Measurements from ENCODE around the gene TECR.

DNA sequence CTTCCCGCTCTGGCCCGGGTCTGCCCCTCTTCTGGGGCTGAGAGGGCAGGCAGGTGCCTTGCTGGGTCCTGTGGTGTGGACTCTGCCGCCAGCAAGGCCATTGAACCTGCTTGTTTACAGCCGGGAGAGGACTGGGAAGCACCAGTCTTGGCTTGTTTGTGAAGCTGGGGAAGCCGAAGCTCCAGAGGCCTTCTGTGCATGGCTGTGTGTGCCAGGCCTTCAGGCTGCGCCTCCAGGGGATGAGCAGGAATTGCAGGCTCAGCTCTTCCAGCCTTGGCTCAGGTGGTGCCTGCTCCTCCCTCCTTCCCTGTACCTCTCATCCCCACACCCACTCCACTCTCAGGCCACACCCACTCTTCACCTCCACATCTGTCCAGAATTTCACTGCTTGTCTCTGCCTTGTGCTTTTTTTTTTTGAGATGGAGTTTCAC is 25.0 kb downstream of the TECR start:
- TF ChIP-seq, protein P1, sequence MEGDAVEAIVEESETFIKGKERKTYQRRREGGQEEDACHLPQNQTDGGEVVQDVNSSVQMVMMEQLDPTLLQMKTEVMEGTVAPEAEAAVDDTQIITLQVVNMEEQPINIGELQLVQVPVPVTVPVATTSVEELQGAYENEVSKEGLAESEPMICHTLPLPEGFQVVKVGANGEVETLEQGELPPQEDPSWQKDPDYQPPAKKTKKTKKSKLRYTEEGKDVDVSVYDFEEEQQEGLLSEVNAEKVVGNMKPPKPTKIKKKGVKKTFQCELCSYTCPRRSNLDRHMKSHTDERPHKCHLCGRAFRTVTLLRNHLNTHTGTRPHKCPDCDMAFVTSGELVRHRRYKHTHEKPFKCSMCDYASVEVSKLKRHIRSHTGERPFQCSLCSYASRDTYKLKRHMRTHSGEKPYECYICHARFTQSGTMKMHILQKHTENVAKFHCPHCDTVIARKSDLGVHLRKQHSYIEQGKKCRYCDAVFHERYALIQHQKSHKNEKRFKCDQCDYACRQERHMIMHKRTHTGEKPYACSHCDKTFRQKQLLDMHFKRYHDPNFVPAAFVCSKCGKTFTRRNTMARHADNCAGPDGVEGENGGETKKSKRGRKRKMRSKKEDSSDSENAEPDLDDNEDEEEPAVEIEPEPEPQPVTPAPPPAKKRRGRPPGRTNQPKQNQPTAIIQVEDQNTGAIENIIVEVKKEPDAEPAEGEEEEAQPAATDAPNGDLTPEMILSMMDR (IDR thresholded peaks at IDR 0.05) = no peak
- TF ChIP-seq POLR2A (IDR thresholded peaks at IDR 0.05) = no peak

Measured in uterus (tissue), 2 donors.